Stimulated activated memory B cell treated with anti-CD40 and anti-IgM and Interleukin-4, amounts not matched to agents 10 μg/mL and 1 μg/mL and 100 μg/mL, for 72 hours (primary cell): ENCODE results near the gene FOXC2.

Experiments used
- ATAC-seq: fragments of 150-1000 bp; cut with Tn5 transposase; 2 replicates; pipeline ENCODE4 v1.10.0; 2021
- H3K27ac Mint-ChIP-seq: one replicate; pipeline ENCODE4 v1.8.0; 2022; ENCODE audit warnings: mild to moderate bottlenecking, mixed read lengths
- H3K27me3 Mint-ChIP-seq: one replicate; pipeline ENCODE4 v1.8.0; 2022; ENCODE audit warnings: mixed read lengths
- H3K36me3 Mint-ChIP-seq: one replicate; pipeline ENCODE4 v1.8.0; 2022; ENCODE audit warnings: mixed read lengths
- H3K4me1 Mint-ChIP-seq: one replicate; pipeline ENCODE4 v1.8.0; 2022; ENCODE audit warnings: mixed read lengths
- H3K4me3 Mint-ChIP-seq: one replicate; pipeline ENCODE4 v1.8.0; 2022; ENCODE audit warnings: mild to moderate bottlenecking, moderate library complexity, mixed read lengths
- H3K9me3 Mint-ChIP-seq: one replicate; pipeline ENCODE4 v1.8.0; 2022; ENCODE audit warnings: mixed read lengths

FOXC2 gene

DNA sequence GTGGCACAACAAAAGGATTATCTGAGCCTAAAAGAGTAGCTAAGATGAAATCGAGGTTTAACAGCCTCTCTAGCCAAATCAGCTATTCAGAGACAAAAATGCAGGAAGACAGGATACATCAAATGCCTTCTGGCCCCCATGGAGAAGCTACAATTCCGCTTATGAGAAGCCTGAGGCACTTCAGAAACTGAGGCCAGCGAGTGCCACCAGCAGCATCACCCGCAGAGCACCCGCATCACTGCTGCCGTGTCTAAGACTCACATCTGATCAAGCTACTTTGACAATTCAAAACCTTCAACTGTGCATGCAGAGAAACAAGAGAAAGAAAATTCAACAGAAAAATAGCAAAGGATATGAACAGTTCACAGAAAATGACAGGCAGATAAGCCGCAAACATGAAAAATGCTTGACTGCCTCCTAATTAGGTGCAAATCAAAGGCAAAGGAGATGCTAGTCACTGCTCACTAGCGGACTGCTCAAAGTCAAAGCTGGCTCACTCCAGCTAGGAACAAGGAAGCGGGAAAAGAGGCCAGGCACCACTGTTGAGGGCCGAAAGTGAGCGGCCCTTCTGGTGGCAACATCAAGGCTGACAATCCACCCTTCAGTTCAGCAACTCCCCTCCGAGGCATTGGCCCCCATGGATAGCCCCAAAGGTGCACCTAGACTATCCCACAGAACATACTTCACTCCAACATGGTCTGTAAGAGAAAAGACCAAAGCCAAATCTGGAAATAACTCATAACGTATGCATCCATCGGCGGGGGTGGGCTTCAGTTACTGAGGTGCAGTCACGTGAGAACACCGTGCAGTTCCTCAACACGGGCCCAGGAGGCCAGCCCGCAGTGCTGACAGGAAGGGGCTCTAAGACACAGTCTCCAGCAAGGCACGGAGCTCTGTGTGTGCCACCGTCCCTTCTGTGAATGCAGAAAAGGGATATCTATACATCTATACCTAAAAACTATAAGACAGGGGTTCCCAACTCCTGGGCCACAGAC, 23.6 kb upstream of the FOXC2 start:
- ATAC-seq = no peak
- Mint-ChIP-seq H3K36me3 (peaks cover 69% of the 10 kb centered on the region), H3K9me3 (no peaks in the 10 kb centered on the region), H3K27me3 (no peaks in the 10 kb centered on the region), H3K27ac (no peak overlapping the region), H3K4me1 (no peaks in the 10 kb centered on the region), H3K4me3 (no peak overlapping the region)

DNA sequence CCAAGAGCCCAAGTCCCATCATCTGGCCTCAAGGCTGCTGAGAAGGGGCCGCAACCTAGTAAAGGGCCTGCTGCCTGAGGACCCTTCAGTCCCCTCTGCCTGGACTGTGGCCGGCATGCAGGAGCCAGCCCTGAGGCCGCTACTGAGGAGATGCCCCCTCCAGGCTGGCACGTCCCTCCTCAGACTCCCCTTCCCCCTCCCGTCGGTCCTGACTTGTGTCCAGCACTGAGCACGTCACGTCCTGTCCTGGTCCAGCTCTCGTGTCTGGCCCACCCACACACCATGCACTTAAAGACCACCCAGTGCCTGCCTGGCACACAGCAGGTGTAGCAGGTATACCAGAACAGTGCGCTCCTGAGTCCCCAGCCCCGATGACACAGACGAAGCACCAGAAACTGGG, 21.1 kb upstream of the FOXC2 start:
- Mint-ChIP-seq H3K36me3 (peaks cover 52% of the 10 kb centered on the region), H3K4me3 (no peak overlapping the region), H3K27ac (no peak overlapping the region), H3K4me1 (no peaks in the 10 kb centered on the region), H3K27me3 (no peaks in the 10 kb centered on the region), H3K9me3 (no peaks in the 10 kb centered on the region)
- no peak for ATAC-seq

GRCh38 chr16:86545954-86546637, 20.5 kb upstream of the FOXC2 start:
- Mint-ChIP-seq H3K4me1 (no peaks in the 10 kb centered on the region), H3K4me3 (no peak overlapping the region), H3K27me3 (no peaks in the 10 kb centered on the region), H3K36me3 (peaks cover 46% of the 10 kb centered on the region), H3K9me3 (no peaks in the 10 kb centered on the region), H3K27ac (no peak overlapping the region)
- ATAC-seq = no peak

DNA sequence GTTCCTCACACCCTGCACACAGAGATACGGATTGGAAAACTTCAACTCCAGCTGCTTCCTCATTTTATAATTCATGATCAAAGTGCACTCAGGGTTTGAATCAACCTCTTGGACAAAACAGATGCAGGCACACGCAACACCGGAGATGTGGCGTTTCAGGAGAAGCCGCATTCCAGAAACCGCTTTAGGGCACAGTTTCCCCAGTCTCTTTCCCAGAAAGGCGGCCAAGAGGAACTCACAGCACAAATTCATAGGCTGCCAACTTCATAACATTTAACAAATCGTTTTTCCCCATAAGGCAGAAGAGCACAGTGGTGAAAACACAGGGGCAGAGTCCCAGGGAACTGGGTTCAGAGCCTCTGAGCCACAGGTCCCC, 20.0 kb upstream of the FOXC2 start:
- peaks cover 41% of the 10 kb centered on the region for H3K36me3 Mint-ChIP-seq
- H3K27me3 Mint-ChIP-seq = no peaks in the 10 kb centered on the region
- no peaks in the 10 kb centered on the region for H3K4me1 Mint-ChIP-seq
- H3K9me3 Mint-ChIP-seq = no peaks in the 10 kb centered on the region
- ATAC-seq = no peak
- no peak overlapping the region for H3K4me3 Mint-ChIP-seq
- no peak overlapping the region for H3K27ac Mint-ChIP-seq

DNA sequence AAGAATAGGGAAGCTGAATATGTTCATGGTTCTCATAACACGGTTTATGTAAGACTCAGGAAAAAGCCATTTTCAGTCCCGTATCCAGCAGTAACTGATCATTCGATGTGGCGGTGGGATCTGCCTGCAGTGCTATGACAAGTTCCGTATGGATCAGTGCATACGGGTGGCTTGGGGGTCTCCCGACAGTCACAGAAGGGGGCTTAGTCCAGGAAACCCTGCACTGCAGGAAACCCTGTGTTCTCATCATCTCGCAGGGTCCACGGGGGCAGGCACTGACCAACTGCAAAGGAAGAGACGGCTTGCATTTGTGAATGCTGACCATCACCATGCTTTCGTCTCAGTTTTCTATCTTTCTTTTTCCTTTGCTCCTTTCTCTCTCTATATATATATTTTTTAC, 19.3 kb upstream of the FOXC2 start:
- Mint-ChIP-seq H3K36me3 (peaks cover 34% of the 10 kb centered on the region), H3K4me3 (no peak overlapping the region), H3K27me3 (no peaks in the 10 kb centered on the region), H3K9me3 (no peaks in the 10 kb centered on the region), H3K27ac (no peak overlapping the region), H3K4me1 (no peaks in the 10 kb centered on the region)
- no peak for ATAC-seq

GRCh38 chr16:86549076-86549892, 17.3 kb upstream of the FOXC2 start:
- no peak overlapping the region for H3K27ac Mint-ChIP-seq
- H3K4me3 Mint-ChIP-seq = no peak overlapping the region
- H3K36me3 Mint-ChIP-seq = peaks cover 27% of the 10 kb centered on the region
- no peaks in the 10 kb centered on the region for H3K9me3 Mint-ChIP-seq
- no peaks in the 10 kb centered on the region for H3K27me3 Mint-ChIP-seq
- H3K4me1 Mint-ChIP-seq = peaks cover 13% of the 10 kb centered on the region
- no peak for ATAC-seq

GRCh38 chr16:86549893-86550190, 16.8 kb upstream of the FOXC2 start:
- ATAC-seq = no peak
- Mint-ChIP-seq H3K27me3 (no peaks in the 10 kb centered on the region), H3K27ac (no peak overlapping the region), H3K4me3 (no peak overlapping the region), H3K9me3 (no peaks in the 10 kb centered on the region), H3K4me1 (peaks cover 15% of the 10 kb centered on the region), H3K36me3 (peaks cover 21% of the 10 kb centered on the region)

DNA sequence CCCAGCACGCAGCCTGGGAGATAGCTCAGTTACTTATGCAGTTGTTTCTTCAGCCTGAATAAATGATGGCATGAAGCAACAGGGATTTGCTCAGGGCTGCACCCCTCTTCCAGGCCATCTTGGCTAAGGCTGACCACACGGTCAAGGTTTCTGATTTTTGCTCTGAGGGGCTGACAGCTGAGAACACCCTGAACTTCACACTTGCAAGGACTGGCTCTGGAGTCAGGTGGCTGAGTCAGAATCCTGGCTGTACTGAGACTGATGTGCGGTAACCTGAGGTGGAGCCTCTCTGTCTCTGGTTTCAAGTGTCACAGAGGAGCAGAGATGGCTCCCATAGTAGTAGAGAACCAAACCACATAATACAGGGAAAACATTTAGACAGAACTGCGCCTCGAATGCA, 16.3 kb upstream of the FOXC2 start:
- Mint-ChIP-seq H3K4me3 (no peak overlapping the region), H3K36me3 (peaks cover 17% of the 10 kb centered on the region), H3K9me3 (no peaks in the 10 kb centered on the region), H3K27ac (no peak overlapping the region), H3K4me1 (peaks cover 16% of the 10 kb centered on the region), H3K27me3 (no peaks in the 10 kb centered on the region)
- no peak for ATAC-seq

- no peaks in the 10 kb centered on the region for H3K36me3 Mint-ChIP-seq
- no peaks in the 10 kb centered on the region for H3K9me3 Mint-ChIP-seq
- H3K4me3 Mint-ChIP-seq = no peak overlapping the region
- ATAC-seq = no peak
- H3K27ac Mint-ChIP-seq = no peak overlapping the region
- H3K4me1 Mint-ChIP-seq = peaks cover 21% of the 10 kb centered on the region
- H3K27me3 Mint-ChIP-seq = no peaks in the 10 kb centered on the region
Measured at GRCh38 chr16:86553356-86553755, 13.3 kb upstream of the FOXC2 start.

GRCh38 chr16:86554599-86554916, 12.1 kb upstream of the FOXC2 start:
- H3K4me3 Mint-ChIP-seq = peak overlapping the region; percentile 81

DNA sequence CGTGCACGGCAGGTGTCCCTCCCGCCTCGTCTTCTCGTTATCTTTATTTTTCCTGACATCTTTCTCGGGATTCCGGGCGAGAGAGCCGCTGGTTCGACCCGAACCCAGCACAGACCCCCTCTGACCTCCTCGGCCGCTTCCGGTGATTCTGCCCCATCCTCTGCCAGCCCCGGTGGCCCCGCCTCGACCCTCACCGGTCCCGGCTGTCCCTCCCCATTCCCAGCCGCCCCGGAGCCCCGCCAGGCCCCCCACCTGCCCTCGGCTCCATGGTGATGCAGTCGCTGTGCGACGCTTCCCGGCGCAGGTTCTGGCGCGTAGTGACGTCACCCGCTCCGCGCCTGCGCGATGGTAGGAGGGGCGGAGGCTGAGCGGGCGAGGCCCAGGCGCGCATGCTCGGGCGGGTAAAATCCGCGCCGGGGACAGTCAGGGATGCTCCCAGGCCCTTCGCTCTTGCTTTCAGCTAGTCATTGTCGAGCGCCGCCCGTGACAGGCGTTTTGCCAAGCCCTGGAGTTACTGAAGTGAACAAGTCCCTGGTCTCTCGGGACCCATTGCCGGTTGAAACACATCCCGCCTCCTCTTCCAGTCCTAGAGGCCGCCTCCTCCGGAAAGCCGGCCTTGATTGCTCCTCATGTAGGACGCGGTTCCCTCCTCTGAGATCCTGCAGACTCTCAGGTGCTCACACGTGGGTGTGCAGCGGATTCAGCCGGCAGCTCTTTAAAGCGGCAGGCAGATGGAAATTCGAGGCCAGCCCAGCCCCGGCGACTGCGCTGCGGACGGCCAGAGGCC, 11.5 kb upstream of the FOXC2 start, which contains the start of gene MTHFSD:
TSS of gene MTHFSD (minus strand) at position 319 of the 787 bp plus-strand sequence. CDS start at position 268, 51 bp downstream.
- Mint-ChIP-seq H3K27ac (peak within 1 kb of the TSS; percentile 90), H3K36me3 (no peaks in the 10 kb centered on the region), H3K9me3 (no peaks in the 10 kb centered on the region), H3K4me1 (peaks cover 21% of the 10 kb centered on the region), H3K27me3 (peaks cover 15% of the 10 kb centered on the region), H3K4me3 (peak within 1 kb of the TSS; percentile 81)
- ATAC-seq = peak; percentile 95

More at GRCh38 chr16:86554599-86554916, 12.1 kb upstream of the FOXC2 start:
- no peak for ATAC-seq
- peak overlapping the region; percentile 90 for H3K27ac Mint-ChIP-seq
- H3K9me3 Mint-ChIP-seq = no peaks in the 10 kb centered on the region
- peaks cover 21% of the 10 kb centered on the region for H3K4me1 Mint-ChIP-seq
- peaks cover 9% of the 10 kb centered on the region for H3K27me3 Mint-ChIP-seq
- no peaks in the 10 kb centered on the region for H3K36me3 Mint-ChIP-seq

- H3K27me3 Mint-ChIP-seq = peaks cover 20% of the 10 kb centered on the region
- H3K36me3 Mint-ChIP-seq = no peaks in the 10 kb centered on the region
- peak overlapping the region; percentile 81 for H3K4me3 Mint-ChIP-seq
- no peak for ATAC-seq
- peaks cover 21% of the 10 kb centered on the region for H3K4me1 Mint-ChIP-seq
- H3K9me3 Mint-ChIP-seq = no peaks in the 10 kb centered on the region
- peak overlapping the region; percentile 90 for H3K27ac Mint-ChIP-seq
Measured at GRCh38 chr16:86555704-86556075, 10.9 kb upstream of the FOXC2 start.

- H3K4me3 Mint-ChIP-seq = no peak overlapping the region
- ATAC-seq = no peak
- H3K27me3 Mint-ChIP-seq = peaks cover 25% of the 10 kb centered on the region
- H3K36me3 Mint-ChIP-seq = no peaks in the 10 kb centered on the region
- H3K27ac Mint-ChIP-seq = no peak overlapping the region
- H3K9me3 Mint-ChIP-seq = no peaks in the 10 kb centered on the region
- peaks cover 21% of the 10 kb centered on the region for H3K4me1 Mint-ChIP-seq
Measured at GRCh38 chr16:86556576-86556975, 10.1 kb upstream of the FOXC2 start.

DNA sequence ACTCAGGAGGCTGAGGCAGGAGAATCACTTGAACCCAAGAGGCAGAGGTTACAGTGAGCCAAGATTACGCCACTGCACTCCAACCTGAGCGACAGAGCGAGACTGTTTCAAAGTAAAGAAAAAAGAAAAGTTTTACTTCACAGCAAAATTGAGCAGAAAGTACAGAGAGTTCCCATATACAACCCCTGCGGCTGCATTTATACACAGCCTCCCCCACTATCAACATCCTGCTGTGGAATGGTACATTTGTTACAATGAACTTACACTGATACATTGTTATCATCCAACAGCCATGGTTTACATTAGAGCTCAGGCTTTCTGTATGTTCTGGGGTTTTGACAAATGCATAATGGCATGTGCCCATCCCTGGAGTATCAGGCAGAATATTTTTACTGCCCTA, 9.0 kb upstream of the FOXC2 start:
- Mint-ChIP-seq H3K4me3 (no peak overlapping the region), H3K9me3 (no peaks in the 10 kb centered on the region), H3K36me3 (no peaks in the 10 kb centered on the region), H3K27me3 (peaks cover 34% of the 10 kb centered on the region), H3K27ac (no peak overlapping the region), H3K4me1 (peaks cover 21% of the 10 kb centered on the region)
- ATAC-seq = no peak
